NCI-H345 (cell line): Measurements from ENCODE around the gene ACTR1B.
"Not testable (repeated sequence)": the region's sequence is repeated elsewhere in the genome, so short reads cannot be mapped to it uniquely, and the experiment has no call there.

Source experiments
- DNase-seq: peaks from one replicate; lab custom pipeline; 2025; lab: John Stamatoyannopoulos, UW

ACTR1B gene

GRCh38 chr2:97615746-97616145, 48.1 kb downstream of the ACTR1B start:
- not testable (repeated sequence) for DNase-seq

- not testable (repeated sequence) for DNase-seq
Observed at GRCh38 chr2:97611895-97612294, 51.9 kb downstream of the ACTR1B start.

- not testable (repeated sequence) for DNase-seq
Observed at GRCh38 chr2:97608745-97609144, 55.1 kb downstream of the ACTR1B start.
